PC-3 (cell line): ENCODE measurements around the gene FGFR3.

Experiments
- CTCF ChIP-seq: fragments of 300-600 bp; sonication (generic); conservative IDR thresholded peaks from 2 replicates; pipeline ENCODE4 v1.5.1; 2017; ENCODE audit warnings: antibody characterized with exemption, low read depth, mild to moderate bottlenecking, low read length
- EZH2 ChIP-seq: fragments of 300-600 bp; sonication (generic); IDR thresholded peaks from one replicate; pipeline ENCODE4 v1.6.1; 2017; ENCODE audit warnings: antibody characterized with exemption, mild to moderate bottlenecking, low read length; ENCODE audit not compliant: unreplicated experiment

GRCh38 chr4:1856071-1856942, 63.2 kb downstream of the FGFR3 start, which contains the start of gene LETM1:
- no peak for TF ChIP-seq CTCF
- no peak for TF ChIP-seq EZH2
